GM18861 (cell line): ENCODE measurements around the gene F2.
"Not testable (repeated sequence)": the region's sequence is repeated elsewhere in the genome, so short reads cannot be mapped to it uniquely, and the experiment has no call there.

ENCODE experiments used
- ATAC-seq: cut with Tn5 transposase; IDR thresholded peaks from one replicate; pipeline ENCODE4 v1.9.1; 2021; ENCODE audit not compliant: unreplicated experiment

The F2 gene

GRCh38 chr11:46719048-46719542 lies at the start of gene F2:
F2 (plus strand) TSS chr11:46719213; CDS start chr11:46719236, 23 bp downstream.
- no peak for ATAC-seq

- ATAC-seq, result no peak
These were observed 49.3 kb upstream of the F2 start for GRCh38 chr11:46669711-46670139.

DNA sequence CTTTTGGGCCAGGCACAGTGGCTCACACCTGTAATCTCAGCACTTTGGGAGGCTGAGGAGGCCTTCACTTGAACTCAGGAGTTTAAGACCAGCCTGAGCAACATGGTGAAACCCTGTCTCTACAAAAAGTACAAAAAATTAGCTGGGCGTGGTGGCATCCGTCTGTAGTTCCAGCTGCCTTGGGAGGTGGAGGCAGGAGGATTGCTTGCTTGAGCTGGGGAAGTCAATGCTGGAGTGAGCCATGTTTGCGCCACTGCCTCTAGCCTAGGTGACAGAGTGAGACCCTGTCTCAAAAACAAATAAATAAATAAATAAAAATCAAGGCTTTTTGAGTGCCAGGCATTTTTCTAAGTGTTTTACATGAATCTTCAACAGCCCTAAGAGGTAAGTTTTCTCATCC lies 48.5 kb upstream of the F2 start:
- ATAC-seq, result not testable (repeated sequence)

DNA sequence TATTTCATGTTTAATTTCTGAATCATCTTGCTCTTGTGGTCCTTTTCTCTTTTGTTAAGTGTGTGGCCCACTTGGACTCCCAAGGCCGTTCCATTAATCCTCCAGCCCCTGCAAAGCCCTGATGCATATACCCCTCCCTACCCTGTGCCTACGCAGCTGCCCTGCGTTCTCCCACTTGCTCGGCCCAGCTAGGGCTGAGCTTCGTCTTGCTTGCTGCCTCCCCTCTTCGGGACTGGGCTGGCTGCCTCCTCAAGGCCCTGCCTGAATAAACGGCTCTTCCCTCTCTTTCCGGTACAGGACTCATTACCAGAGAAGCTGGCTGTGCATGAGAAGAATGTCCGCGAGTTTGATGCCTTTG lies 47.1 kb upstream of the F2 start:
- no peak for ATAC-seq

DNA sequence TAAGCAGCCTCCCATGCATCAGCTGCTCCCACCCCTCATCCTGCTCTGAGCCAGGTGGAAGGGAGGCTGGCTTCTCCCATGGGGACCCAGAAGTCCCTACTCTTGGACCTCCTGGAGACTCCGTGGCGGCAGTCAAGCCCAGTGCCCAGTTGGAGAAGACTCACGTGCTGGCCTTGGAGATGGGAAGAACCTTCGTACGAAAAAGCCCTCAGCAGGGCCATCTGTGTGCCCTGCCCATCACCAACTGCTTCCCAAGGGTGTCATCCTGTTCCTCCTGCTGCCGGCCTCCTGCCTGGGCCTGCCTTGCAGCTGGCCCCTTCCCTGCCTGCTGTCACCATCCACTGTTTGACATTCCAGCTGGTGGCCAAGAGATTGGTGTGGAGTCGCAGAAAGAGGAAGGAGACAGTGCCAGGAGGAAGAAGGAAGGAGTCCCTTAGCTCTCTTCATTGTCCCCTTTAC lies 46.6 kb upstream of the F2 start:
- no peak for ATAC-seq

DNA sequence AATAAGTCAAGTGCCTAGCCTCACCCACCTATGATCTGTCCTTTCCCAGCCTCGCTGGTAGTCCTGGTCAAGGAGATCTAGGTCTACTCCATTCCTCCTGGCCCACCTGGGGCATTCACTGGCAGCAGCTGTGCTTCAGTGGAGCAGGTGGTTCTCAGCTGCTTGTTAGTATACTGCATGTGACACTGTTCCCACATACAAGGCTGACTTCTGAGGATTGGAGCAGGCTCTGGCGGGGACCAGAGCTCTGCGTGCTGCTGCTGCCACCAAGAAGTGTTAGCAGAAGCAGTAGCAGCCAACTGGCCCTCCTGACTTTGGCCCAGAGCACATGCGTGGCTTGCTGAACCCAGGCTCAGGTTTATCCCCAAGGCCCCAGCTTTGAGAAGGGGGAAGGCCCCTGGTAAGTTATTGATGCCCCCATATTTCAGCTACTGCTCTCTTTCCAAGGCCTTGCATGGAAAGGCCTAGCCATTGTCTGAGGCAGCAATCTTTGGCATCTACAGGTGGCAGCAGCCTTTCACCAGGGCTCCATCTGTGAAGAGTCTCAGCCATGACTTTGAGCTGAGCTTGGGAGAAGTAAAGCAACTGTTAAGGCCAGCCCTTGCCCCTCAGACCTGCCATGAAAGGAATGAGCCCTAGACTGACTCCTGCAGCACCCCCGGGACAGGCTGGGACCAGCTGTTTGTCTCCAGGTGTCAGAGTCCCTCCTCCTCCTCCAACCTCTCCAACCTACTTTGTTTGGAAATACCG lies 45.1 kb upstream of the F2 start:
- no peak for ATAC-seq

DNA sequence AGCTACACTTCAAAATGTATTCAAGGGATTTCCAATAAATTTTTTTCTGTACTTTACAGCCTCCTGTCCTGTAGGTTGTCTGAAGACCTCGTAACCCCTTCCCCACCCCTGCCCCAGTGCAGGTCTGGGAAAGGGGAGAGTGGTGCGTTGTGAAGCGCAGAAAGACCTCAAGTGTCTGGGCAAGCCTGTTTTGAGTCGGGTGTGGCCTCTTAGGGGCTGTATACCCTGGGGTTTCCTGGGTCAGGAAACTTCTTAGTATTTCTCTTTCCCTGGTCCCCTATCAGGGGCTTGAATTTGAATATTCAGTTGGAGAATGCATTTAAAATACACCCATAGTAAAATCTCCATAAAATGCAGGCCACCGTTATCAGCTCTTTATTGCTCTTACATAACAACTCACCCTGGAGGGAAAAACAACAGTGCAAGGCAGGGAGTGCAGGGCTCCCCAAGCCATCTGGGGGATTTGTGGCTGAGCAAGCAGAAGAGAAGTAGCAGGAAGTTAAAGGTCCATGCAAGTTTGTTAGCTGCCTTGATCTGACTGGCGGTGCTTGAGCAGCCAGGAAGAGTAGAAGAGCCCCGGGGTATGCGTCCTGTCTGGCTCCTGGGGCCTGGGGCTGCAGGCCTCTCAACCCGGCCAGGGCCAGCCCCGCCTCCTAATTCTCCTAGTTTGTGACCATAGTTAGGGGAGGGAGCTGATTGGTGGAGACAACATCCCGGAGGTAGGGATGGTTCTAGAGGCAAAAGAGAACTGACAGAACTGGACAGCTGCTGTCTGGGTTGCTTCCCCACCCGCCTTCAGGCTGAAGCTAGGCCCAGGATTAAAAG lies 44.3 kb upstream of the F2 start:
- ATAC-seq, result no peak

- no peak for ATAC-seq
These were observed 43.6 kb upstream of the F2 start for GRCh38 chr11:46675288-46675851.

DNA sequence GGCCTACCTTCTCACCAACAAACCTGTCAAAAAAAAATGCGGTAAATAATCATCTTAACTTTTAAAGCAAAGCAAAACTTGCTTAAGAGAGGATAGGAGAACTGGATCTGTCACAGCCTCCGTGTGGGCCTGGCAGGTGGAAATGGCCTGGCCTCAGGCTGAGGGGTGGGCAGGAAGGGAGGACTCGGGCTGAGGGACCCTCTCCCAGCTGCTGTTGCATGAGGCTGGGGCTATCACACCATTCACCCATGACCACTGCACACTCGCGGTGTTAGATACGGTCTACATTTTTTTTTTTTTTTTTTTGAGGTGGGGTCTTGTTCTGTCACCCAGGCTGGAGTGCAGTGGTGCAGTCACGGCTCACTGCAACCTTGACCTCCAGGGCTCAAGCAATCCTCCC lies 43.1 kb upstream of the F2 start:
- no peak for ATAC-seq

- no peak for ATAC-seq
These were observed 42.4 kb upstream of the F2 start for GRCh38 chr11:46676436-46677158.

DNA sequence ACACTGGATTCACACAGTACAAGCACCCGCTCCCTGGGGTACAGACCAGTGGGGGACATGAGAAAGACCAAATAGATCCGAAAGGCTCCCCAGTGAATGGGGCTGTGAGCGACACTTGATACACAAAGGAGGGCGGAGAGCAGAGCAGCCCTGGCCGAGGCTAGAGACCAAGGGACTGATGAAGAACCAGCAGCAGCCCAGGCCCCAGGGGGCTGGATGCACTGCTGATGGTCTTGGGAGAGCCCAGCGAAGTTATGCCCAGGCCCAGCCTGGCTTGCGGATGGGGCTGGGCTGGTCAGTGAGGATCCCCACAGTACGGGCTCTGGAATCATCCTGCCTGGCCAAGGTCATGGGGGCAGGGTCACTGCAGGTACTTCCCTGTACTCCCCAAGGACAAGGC lies 41.8 kb upstream of the F2 start:
- no peak for ATAC-seq

GRCh38 chr11:46677991-46678740 lies 40.8 kb upstream of the F2 start:
- ATAC-seq, result no peak

DNA sequence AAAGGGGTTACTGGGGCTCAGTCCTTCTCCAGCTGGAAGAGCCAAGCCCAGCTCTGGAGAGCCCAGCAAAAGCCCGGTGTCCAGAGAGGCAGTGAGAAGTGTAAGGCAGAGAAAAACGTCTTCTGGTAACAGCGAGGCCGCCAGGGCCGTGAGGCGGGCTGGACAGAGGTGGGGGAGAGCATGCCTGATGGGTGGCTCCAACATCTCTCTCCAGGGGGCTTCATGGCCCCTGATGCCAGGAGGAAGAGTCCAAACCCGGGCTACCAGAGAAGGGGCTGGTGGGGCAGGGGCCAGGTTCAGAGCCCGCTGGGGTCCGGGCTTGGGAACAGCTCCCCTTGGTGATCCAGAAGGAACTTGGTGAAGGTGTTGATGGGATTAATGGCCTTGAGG lies 40.3 kb upstream of the F2 start:
- ATAC-seq, result no peak

DNA sequence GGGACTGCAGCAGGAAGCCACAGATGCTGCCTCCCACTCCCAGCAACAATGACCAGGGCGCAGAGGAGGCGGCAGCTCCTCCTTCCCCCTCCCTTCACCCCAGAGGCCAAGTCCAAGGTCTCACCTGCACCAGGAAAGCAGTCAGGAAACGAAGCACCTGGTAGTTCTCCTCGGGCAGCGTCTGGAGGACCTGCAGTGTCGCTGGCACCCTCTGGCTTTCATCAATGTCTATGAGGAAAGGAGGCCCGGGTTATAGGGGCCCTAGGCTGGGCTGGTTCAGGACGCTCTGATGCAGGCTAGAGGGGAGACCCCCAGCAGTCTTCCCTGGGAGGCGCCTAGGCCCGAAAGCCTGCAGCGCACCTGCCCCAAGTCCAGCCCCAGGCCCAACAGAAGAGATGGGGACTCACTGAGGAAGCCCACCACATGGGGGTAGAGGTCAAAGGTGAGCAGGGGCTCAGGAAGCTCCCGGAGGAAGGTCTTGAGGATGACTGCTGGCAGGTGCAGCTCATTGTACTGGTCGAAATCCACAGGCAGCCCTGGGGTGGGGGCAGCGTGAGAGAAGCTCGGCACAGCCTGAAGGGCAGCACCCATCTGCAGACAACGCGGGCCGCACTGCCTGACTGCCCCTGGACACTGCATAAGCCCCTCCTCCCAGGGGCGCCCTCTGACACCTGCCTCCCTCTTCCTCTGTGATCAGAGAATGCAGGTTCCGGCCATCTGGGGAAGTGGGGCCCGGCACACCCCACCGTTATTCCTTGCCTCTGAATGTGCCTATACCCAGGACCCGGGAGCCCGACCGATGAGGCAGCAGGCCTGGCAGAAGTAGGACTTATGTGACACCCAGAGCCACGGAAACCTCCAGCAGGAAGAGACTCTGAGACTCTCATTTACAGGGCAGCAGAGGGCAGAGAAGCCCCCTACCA lies 39.5 kb upstream of the F2 start:
- ATAC-seq, result no peak

- ATAC-seq, result no peak
These were observed 38.8 kb upstream of the F2 start for GRCh38 chr11:46680164-46680760.

- no peak for ATAC-seq
These were observed 38.2 kb upstream of the F2 start for GRCh38 chr11:46680815-46681214.

DNA sequence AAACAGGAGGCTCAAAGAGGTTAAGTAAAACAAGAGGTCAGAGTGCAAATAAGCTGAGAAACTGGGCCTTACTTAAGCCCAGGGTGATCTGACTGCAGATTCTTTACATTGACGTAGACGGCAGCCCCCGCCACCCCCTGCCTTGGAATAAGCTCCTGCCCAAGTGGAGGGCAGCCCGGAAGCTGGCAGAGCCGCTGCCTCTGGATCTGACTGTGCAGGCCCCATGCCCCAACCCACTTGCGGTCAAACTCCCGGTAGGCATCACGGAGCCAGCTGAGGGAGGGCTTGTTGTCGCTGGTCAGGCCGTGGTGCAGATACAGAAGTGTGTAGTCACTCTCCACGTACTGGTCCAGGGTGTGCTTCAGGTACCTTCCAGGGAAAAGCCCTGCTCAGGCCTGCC lies 37.2 kb upstream of the F2 start:
- ATAC-seq, result no peak

- ATAC-seq, result no peak
These were observed 36.0 kb upstream of the F2 start for GRCh38 chr11:46682773-46683752.
